WTC11 (cell line): ENCODE measurements around the gene PTPN7. TPM values are rescaled to one million over a fixed set of nuclear protein-coding genes. Genes with fewer than 3 reads are reported as not detected.

Experiments
- ATAC-seq: fragments of 200-7000 bp; cut with Tn5 transposase; 2 replicates; pipeline ENCODE4 v1.10.0; 2021; ENCODE audit warnings: mild to moderate bottlenecking, moderate library complexity
- CTCF ChIA-PET: fragments of 300-600 bp; sonication (Branson Sonifier 250); formaldehyde crosslinking; loops from one replicate; lab custom pipeline; 2021; ENCODE audit warnings: antibody characterized with exemption; lab: Charles Lee
- POLR2A ChIA-PET: fragments of 350-600 bp; sonication (Branson Sonifier 250); formaldehyde crosslinking; loops from one replicate; lab custom pipeline; 2021; ENCODE audit warnings: antibody characterized with exemption; lab: Charles Lee
- DNase-seq: peaks from one replicate; pipeline ENCODE4 v3.0.0; 2021; ENCODE audit warnings: low spot score
- H3K27ac Mint-ChIP-seq: 2 replicates; pipeline ENCODE4 v1.8.0; 2021; ENCODE audit warnings: mixed read lengths
- H3K27me3 Mint-ChIP-seq: 2 replicates; pipeline ENCODE4 v1.8.0; 2021; ENCODE audit warnings: low read depth, mild to moderate bottlenecking, moderate library complexity, mixed read lengths
- H3K36me3 Mint-ChIP-seq: 2 replicates; pipeline ENCODE4 v1.8.0; 2021; ENCODE audit warnings: mixed read lengths
- H3K4me1 Mint-ChIP-seq: 2 replicates; pipeline ENCODE4 v1.8.0; 2022; ENCODE audit warnings: mixed read lengths
- H3K4me3 Mint-ChIP-seq: 2 replicates; pipeline ENCODE4 v1.8.0; 2021; ENCODE audit warnings: mild to moderate bottlenecking, moderate library complexity, mixed read lengths
- H3K9me3 Mint-ChIP-seq: 2 replicates; pipeline ENCODE4 v1.8.0; 2021; ENCODE audit warnings: mixed read lengths
- E2F4 ChIP-seq: sonication (generic); formaldehyde crosslinking; IDR thresholded peaks from 2 replicates; pipeline ENCODE4 v1.8.1; 2022; ENCODE audit warnings: low read depth, mild to moderate bottlenecking, moderate library complexity, missing genetic modification reagents, borderline replicate concordance
- ERG ChIP-seq: fragments of 250-450 bp; sonication (Bioruptor Pico); IDR thresholded peaks from 2 replicates; pipeline ENCODE4 v1.8.0; 2021; ENCODE audit warnings: mild to moderate bottlenecking
- FOXJ3 ChIP-seq: sonication (generic); formaldehyde crosslinking; IDR thresholded peaks from 2 replicates; pipeline ENCODE4 v1.9.0; 2021; ENCODE audit warnings: missing genetic modification reagents, mild to moderate bottlenecking, borderline replicate concordance
- FOXK1 ChIP-seq: sonication (generic); formaldehyde crosslinking; IDR thresholded peaks from 2 replicates; pipeline ENCODE4 v1.8.0; 2022; ENCODE audit warnings: mild to moderate bottlenecking, moderate library complexity, missing genetic modification reagents
- FOXP1 ChIP-seq: sonication (generic); formaldehyde crosslinking; IDR thresholded peaks from 2 replicates; pipeline ENCODE4 v1.8.0; 2022; ENCODE audit warnings: missing genetic modification reagents, mild to moderate bottlenecking, moderate library complexity, borderline replicate concordance
- GTF2I ChIP-seq: fragments of 250-450 bp; sonication (Bioruptor Pico); conservative IDR thresholded peaks from 2 replicates; pipeline ENCODE4 v1.4.0; 2021; ENCODE audit warnings: mild to moderate bottlenecking
- JAZF1 ChIP-seq: fragments of 250-450 bp; sonication (Bioruptor Pico); IDR thresholded peaks from 2 replicates; pipeline ENCODE4 v1.9.0; 2021; ENCODE audit warnings: moderate library complexity, mild to moderate bottlenecking, inconsistent platforms
- JUN ChIP-seq: sonication (generic); formaldehyde crosslinking; IDR thresholded peaks from 2 replicates; pipeline ENCODE4 v1.8.0; 2023; ENCODE audit warnings: mild to moderate bottlenecking, missing genetic modification reagents
- PREB ChIP-seq: sonication (generic); formaldehyde crosslinking; IDR thresholded peaks from 2 replicates; pipeline ENCODE4 v1.8.1; 2022; ENCODE audit warnings: mild to moderate bottlenecking, missing genetic modification reagents, moderate library complexity, borderline replicate concordance
- PRRX2 ChIP-seq: fragments of 250-450 bp; sonication (Bioruptor Pico); IDR thresholded peaks from 2 replicates; pipeline ENCODE4 v1.8.0; 2021; ENCODE audit warnings: mild to moderate bottlenecking
- SP1 ChIP-seq: sonication (generic); formaldehyde crosslinking; conservative IDR thresholded peaks from 2 replicates; pipeline ENCODE4 v1.8.1; 2022; ENCODE audit warnings: missing genetic modification reagents
- TP53 ChIP-seq: sonication (generic); formaldehyde crosslinking; IDR thresholded peaks from 2 replicates; pipeline ENCODE4 v1.8.1; 2023; ENCODE audit warnings: mild to moderate bottlenecking, missing genetic modification reagents
- ZNF219 ChIP-seq: sonication (generic); formaldehyde crosslinking; IDR thresholded peaks from 2 replicates; pipeline ENCODE4 v1.8.0; 2023; ENCODE audit warnings: missing genetic modification reagents, mild to moderate bottlenecking, borderline replicate concordance
- ZNF263 ChIP-seq: sonication (generic); formaldehyde crosslinking; IDR thresholded peaks from 2 replicates; pipeline ENCODE4 v1.8.1; 2022; ENCODE audit warnings: low read depth, mild to moderate bottlenecking, moderate library complexity, missing genetic modification reagents
- ZNF512 ChIP-seq: sonication (generic); formaldehyde crosslinking; IDR thresholded peaks from 2 replicates; pipeline ENCODE4 v1.8.1; 2022; ENCODE audit warnings: missing genetic modification reagents, borderline replicate concordance
- total RNA-seq: library from RNA; stranded (reverse); gene quantifications from 3 replicates; pipeline ENCODE4 v1.2.3, GENCODE V29; 2021
- TF ChIP-seq, protein P1 (sequence below): fragments of 250-450 bp; sonication (Bioruptor Pico); IDR thresholded peaks from 2 replicates; pipeline ENCODE4 v1.9.0; 2021; ENCODE audit warnings: mild to moderate bottlenecking
- TF ChIP-seq, protein P2 (sequence below): sonication (generic); formaldehyde crosslinking; IDR thresholded peaks from 2 replicates; pipeline ENCODE4 v1.8.0; 2022; ENCODE audit warnings: missing genetic modification reagents
- TF ChIP-seq, protein P3 (sequence below): fragments of 250-450 bp; sonication (Bioruptor Pico); conservative IDR thresholded peaks from 2 replicates; pipeline ENCODE4 v1.9.0; 2021; ENCODE audit warnings: mild to moderate bottlenecking

Gene PTPN7
- total RNA-seq, 1 experiment from 2014 or later, result 0.98 TPM

DNA sequence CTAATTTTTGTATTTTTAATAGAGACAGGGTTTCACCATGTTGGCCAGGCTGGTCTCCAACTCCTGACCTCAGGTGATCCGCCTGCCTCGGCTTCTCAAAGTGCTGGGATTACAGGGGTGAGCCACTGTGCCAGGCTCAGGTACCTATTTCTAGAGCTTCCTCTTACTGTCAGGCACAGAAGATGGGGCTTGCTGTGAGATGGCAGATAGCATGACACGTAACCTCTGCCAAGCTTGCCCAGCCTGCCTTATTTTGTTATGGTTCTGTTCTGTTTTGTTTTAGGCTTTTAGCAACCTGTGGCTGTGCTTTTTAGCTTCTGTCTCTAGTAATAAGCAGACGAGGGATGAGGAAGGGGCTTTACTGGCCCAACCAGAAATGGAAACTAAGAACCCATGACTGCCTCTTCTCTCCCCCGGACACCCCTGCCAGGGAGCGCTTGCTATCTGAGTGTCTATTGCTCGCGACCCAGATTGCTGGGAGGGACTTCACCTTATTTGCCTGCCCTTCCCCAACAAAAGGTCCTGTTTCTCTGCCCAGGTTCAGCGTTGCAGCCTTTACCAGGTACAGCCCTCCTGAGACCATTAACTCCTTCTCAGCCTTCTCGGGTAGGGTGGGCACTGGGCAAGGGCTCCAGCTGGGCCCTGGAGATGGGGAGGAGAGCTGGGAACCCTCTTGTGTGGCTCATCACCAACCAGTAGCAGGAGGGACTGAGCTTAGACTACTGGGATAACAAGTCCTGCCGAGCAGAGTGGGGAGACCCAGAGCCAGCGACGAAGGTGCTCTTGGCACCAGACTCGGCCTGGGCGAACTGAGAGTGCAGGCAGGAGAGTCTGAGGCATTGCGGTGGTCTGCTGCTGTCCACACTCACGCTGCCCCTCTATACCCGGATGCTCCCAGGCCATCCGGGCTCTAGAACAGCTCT, 19.7 kb upstream of the PTPN7 start:
- ChIA-PET POLR2A (interaction anchor here (0.6 kb wide), 1 partner anchor 375 kb away, joined by 3 read pairs; no protein-coding TSS in a partner anchor), CTCF (interaction anchor here (0.6 to 2.2 kb wide), 6 partner anchors 8 to 480 kb away, joined by 3 to 12 read pairs (median 4); partner anchors contain the start of genes GPR37L1 and LGR6)
- peaks cover 4% of the 10 kb centered on the region; the same call in 1 of the 2 replicates for H3K27me3 Mint-ChIP-seq
- no peak for DNase-seq
- H3K9me3 Mint-ChIP-seq, result no peaks in the 10 kb centered on the region
- peaks cover 12% of the 10 kb centered on the region for H3K4me1 Mint-ChIP-seq
- no peak overlapping the region for H3K27ac Mint-ChIP-seq
- no peaks in the 10 kb centered on the region for H3K36me3 Mint-ChIP-seq
- no peak for ATAC-seq
- TF ChIP-seq PREB (CRISPR knock-in tag) (no peak), FOXK1 (CRISPR knock-in tag) (no peak), FOXP1 (CRISPR knock-in tag) (no peak), E2F4 (no peak), TP53 (CRISPR knock-in tag) (no peak), ZNF512 (CRISPR knock-in tag) (no peak), SP1 (no peak), GTF2I (CRISPR knock-in tag) (no peak), ZNF219 (CRISPR knock-in tag) (no peak), JAZF1 (no peak), PRRX2 (CRISPR knock-in tag) (no peak), ERG (no peak), JUN (CRISPR knock-in tag) (no peak), ZNF263 (CRISPR knock-in tag) (no peak), FOXJ3 (no peak)
- TF ChIP-seq, protein P1, sequence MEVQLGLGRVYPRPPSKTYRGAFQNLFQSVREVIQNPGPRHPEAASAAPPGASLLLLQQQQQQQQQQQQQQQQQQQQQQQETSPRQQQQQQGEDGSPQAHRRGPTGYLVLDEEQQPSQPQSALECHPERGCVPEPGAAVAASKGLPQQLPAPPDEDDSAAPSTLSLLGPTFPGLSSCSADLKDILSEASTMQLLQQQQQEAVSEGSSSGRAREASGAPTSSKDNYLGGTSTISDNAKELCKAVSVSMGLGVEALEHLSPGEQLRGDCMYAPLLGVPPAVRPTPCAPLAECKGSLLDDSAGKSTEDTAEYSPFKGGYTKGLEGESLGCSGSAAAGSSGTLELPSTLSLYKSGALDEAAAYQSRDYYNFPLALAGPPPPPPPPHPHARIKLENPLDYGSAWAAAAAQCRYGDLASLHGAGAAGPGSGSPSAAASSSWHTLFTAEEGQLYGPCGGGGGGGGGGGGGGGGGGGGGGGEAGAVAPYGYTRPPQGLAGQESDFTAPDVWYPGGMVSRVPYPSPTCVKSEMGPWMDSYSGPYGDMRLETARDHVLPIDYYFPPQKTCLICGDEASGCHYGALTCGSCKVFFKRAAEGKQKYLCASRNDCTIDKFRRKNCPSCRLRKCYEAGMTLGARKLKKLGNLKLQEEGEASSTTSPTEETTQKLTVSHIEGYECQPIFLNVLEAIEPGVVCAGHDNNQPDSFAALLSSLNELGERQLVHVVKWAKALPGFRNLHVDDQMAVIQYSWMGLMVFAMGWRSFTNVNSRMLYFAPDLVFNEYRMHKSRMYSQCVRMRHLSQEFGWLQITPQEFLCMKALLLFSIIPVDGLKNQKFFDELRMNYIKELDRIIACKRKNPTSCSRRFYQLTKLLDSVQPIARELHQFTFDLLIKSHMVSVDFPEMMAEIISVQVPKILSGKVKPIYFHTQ (CRISPR knock-in tag), result no peak
- TF ChIP-seq, protein P2, sequence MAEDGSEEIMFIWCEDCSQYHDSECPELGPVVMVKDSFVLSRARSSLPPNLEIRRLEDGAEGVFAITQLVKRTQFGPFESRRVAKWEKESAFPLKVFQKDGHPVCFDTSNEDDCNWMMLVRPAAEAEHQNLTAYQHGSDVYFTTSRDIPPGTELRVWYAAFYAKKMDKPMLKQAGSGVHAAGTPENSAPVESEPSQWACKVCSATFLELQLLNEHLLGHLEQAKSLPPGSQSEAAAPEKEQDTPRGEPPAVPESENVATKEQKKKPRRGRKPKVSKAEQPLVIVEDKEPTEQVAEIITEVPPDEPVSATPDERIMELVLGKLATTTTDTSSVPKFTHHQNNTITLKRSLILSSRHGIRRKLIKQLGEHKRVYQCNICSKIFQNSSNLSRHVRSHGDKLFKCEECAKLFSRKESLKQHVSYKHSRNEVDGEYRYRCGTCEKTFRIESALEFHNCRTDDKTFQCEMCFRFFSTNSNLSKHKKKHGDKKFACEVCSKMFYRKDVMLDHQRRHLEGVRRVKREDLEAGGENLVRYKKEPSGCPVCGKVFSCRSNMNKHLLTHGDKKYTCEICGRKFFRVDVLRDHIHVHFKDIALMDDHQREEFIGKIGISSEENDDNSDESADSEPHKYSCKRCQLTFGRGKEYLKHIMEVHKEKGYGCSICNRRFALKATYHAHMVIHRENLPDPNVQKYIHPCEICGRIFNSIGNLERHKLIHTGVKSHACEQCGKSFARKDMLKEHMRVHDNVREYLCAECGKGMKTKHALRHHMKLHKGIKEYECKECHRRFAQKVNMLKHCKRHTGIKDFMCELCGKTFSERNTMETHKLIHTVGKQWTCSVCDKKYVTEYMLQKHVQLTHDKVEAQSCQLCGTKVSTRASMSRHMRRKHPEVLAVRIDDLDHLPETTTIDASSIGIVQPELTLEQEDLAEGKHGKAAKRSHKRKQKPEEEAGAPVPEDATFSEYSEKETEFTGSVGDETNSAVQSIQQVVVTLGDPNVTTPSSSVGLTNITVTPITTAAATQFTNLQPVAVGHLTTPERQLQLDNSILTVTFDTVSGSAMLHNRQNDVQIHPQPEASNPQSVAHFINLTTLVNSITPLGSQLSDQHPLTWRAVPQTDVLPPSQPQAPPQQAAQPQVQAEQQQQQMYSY, result no peak
- TF ChIP-seq, protein P3, sequence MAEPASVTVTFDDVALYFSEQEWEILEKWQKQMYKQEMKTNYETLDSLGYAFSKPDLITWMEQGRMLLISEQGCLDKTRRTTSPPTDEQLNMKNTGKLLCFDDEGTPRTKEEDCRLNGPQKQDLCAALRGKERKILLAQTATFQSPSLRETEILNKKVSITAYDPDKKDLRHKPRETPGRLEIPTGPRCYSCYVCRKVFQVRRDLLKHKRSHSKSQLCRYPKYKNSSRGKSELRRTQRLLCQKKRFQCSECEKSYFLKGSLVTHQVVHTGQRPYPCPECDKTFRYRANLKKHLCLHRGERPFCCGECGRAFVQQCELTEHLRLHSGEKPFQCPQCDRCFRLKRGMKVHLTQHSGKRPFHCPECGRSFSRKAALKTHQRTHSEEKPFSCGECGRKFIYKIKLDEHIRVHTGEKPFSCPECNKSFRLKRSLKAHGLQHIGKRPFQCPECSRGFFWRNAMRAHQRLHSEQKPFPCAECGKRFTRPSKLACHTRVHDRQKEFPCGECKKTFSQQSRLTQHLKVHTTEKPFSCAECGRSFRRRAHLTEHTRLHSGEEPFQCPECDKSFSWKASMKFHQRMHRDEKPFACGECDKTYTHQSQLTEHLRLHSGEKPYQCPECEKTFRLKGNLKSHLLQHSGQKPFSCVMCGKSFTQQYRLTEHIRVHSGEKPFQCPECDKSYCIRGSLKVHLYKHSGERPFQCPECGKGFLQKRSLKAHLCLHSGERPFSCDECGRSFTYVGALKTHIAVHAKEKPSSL, result no peak
- H3K4me3 Mint-ChIP-seq, result no peak overlapping the region
